Caki2 (cell line): ENCODE measurements around the gene JUNB. TPM values are rescaled to one million over a fixed set of nuclear protein-coding genes. Genes with fewer than 3 reads are reported as not detected.

Experiments
- DNase-seq: peaks from one replicate; pipeline ENCODE4 v3.0.0-alpha.2; 2015; ENCODE audit warnings: low read depth
- in situ Hi-C: cut with HindIII; loops from 2 replicates; pipeline ENCODE4 v1.10.0; 2016; ENCODE audit warnings: low sequenced_read_pairs, low pct_unique_long_range_greater_than_20kb, mixed read lengths
- total RNA-seq: library from RNA; depleted of rRNA; stranded (reverse); fragments of >200 nt; shearing (Covaris generic); gene quantifications from 2 replicates; pipeline ENCODE4 v1.2.3, GENCODE V29; 2014; ENCODE audit warnings: low replicate concordance; rRNA removed

The JUNB gene
- total RNA-seq = 63.3 and 74.5 TPM in 2 replicates

DNA sequence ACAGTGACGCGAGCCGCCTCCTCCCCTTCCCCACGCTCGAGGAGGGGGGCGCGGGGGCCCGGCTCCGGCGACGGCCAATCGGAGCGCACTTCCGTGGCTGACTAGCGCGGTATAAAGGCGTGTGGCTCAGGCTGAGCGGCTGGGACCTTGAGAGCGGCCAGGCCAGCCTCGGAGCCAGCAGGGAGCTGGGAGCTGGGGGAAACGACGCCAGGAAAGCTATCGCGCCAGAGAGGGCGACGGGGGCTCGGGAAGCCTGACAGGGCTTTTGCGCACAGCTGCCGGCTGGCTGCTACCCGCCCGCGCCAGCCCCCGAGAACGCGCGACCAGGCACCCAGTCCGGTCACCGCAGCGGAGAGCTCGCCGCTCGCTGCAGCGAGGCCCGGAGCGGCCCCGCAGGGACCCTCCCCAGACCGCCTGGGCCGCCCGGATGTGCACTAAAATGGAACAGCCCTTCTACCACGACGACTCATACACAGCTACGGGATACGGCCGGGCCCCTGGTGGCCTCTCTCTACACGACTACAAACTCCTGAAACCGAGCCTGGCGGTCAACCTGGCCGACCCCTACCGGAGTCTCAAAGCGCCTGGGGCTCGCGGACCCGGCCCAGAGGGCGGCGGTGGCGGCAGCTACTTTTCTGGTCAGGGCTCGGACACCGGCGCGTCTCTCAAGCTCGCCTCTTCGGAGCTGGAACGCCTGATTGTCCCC lies at the start of gene JUNB:
JUNB (plus strand) TSS at position 142 of the 706 bp plus-strand sequence; CDS start at position 428, 286 bp downstream.
- in situ Hi-C loops = no loop called here
- peak; percentile 97 for DNase-seq

GRCh38 chr19:12745166-12745897 lies 46.0 kb upstream of the JUNB start:
- DNase-seq = no peak
- in situ Hi-C loops = no loop called here

DNA sequence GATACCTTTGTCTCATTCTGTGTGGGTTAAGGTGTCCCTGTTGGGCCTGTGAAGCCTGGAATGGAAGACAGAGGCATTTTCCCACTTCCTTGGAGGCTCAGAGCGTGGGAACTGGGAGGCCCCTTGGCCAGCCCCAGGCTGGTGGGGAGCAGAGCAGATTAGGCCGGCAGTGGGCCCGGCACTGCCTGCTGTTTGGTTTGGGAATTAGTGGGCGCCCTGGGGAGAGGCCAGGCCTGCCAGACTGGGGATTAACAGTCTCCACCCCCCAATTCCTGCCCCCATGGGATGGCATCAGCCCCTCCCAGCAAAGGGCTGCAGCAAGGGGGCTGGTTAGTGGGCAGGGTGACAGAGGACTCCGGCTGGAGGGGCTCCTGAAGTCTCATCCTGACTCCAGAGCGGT lies 42.8 kb upstream of the JUNB start:
- in situ Hi-C loops = no loop called here
- no peak for DNase-seq

- in situ Hi-C loops = no loop called here
- DNase-seq = no peak
Measured at GRCh38 chr19:12749938-12750521, 41.3 kb upstream of the JUNB start.

- DNase-seq = no peak
Measured at GRCh38 chr19:12750851-12751250, 40.4 kb upstream of the JUNB start.

DNA sequence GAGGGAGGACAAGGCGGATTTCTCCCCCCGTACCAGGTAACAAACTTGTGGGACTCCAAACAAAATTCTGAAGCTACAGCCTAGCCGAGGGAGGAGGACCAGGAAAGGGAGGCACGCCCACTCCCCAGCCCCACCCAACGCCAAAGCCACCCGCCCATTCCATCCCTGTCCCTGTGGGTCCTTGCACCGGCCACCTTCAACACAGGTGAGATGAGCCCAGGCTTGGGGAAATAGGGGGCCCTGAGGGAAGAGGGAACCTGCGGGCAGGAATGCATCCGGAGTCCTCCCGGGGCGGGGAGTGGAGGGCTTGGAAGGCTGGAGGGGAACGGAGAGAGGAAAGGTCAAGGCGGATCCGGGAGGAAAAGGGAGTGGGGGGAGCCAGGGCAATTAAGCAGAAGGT lies 39.7 kb upstream of the JUNB start, which contains the start of gene BEST2:
BEST2 (plus strand) TSS at position 157 of the 400 bp plus-strand sequence. CDS start 802 bp downstream, outside the sequence.
- in situ Hi-C loops = no loop called here
- no peak for DNase-seq

More at GRCh38 chr19:12750851-12751250, 40.4 kb upstream of the JUNB start:
- in situ Hi-C loops = no loop called here

- in situ Hi-C loops = no loop called here
- no peak for DNase-seq
Measured at GRCh38 chr19:12752056-12752781, 39.1 kb upstream of the JUNB start.

DNA sequence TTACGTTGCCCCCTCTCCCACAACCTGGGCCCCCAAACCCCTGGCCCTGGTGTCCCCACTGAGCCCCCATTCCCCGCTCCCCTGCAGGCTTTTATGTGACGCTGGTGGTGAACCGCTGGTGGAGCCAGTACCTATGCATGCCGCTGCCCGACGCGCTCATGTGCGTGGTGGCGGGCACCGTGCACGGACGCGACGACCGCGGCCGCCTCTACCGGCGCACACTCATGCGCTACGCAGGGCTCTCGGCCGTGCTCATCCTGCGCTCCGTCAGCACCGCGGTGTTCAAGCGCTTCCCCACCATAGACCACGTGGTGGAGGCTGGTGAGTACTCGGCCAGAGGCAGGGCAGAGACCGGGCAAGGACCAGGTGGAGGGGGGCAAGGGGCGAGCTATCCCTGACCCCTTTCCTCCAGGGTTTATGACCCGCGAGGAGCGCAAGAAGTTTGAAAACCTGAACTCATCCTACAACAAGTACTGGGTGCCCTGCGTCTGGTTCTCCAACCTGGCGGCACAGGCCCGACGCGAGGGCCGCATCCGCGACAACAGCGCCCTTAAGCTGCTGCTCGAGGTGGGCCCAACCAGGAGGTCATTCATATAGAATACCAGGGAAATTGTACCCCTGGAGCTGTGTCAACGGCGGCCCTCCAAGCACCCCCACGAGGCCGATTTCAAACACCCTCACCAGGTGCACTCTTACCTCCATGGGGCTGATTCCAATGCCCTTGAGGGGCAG lies 36.7 kb upstream of the JUNB start:
- in situ Hi-C loops = no loop called here
- no peak for DNase-seq

DNA sequence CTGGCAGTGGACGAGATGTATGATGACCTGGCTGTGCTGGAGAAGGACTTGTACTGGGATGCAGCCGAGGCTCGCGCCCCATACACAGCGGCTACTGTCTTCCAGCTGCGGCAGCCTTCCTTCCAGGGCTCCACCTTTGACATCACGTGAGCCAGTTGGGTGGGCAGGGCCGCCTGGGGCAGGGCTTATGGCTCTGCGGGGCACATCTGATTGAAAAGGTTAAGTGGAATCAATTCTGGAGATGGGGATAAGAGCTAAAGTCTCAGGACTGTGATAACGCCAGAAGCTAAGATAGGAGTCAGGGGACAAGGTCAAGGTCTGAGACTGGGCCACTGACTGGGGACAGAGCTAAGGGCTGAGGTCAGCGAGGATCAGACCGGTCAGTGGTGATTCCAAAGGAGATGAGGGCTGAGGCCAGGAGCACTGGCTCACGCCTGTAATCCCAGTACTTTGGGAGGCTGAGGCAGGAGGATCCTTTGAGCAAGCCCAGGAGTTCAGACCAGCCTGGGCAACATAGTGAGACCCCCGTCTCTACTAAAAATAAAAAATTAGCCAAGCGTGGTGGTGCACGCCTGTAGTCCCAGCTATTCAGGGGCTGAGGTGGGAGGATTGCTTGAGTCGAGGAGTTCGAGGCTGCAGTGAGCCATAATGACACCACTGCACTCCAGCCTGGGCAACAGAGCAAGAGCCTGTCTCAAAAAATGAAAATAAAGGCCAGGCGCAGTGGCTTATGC lies 35.0 kb upstream of the JUNB start:
- in situ Hi-C loops = no loop called here
- no peak for DNase-seq

DNA sequence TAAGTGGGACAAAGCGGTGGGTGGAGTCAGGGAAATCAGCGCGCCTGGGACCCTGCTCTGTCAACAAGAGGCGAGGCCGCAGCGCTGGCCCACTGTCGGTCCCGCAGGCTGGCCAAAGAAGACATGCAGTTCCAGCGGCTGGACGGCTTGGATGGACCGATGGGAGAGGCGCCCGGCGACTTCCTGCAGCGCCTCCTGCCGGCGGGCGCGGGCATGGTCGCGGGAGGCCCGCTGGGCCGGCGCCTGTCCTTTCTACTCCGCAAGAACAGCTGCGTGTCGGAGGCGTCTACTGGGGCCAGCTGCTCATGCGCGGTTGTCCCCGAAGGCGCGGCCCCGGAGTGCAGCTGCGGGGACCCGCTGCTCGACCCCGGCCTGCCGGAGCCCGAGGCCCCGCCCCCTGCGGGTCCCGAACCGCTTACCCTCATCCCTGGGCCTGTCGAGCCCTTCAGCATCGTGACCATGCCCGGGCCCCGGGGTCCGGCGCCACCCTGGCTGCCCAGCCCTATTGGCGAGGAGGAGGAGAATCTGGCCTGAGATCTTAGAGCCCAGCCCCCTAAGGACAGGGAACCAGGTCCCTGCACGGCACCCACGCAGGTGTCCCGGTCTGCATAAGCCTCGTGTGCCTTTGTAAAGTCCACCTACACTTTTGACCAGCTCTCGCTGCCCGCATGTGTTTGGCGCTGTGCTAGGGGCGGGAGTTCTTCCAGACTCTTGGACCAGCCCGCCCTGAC lies 33.6 kb upstream of the JUNB start:
- in situ Hi-C loops = no loop called here
- peak; percentile 30 for DNase-seq

DNA sequence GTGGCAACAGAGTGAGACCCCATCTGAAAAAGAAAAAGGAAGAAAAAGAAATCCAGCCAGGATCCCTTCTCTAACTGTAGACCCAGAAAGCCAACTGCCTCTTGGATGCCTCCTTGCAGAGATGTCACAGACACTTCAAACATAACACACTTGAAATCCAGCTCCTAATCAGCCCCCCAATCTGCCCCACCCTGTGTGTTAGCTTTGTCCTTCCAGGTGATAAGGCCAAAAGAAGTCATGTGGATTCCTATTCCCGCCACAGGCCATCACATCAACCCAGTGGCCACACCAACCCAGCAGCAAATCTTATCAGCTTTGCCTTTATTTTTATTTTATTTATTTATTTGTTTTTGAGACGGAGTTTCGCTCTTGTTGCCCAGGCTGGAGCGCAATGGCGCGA lies 31.6 kb upstream of the JUNB start:
- in situ Hi-C loops = no loop called here
- no peak for DNase-seq

DNA sequence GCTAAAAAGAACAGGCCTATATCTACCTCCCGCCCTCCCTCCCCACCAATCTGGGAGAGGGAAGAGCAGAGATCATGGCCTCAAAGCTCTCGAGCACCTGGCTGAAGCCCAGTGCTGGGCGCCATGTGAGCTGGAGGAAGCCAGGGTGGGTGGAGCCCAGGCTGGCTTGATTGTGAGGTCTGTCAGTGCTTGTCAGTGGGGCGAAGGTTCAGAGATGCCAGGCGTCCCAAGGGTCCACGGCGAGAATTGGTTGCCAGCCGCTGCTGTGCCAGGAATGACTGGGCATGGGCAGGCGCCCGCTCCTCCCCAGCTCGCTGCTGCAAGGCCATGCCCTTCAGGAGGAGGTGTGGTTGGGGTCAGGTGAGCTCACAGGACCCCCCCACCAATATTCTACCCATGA lies 28.2 kb upstream of the JUNB start:
- in situ Hi-C loops = no loop called here
- no peak for DNase-seq

DNA sequence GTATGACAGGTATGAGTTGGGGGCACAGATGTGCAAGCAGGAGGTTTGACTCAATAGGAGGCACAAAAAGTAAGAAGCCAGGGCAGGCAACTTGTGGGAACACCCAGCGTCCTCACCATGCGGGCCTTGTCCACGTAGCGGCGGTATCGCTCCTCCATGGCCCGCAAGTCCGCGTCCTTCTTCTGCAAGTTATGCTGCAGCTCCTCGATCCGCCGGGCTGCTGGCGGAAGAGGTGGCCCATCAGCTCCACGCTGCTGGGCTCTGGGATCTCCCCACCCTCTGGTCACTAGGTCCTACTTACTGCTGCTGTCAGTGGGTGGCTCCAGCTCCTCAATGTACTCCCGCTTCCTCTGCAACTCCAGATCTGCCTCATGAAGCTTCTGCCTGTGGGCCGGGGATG lies 26.6 kb upstream of the JUNB start:
- DNase-seq = no peak

GRCh38 chr19:12766051-12766521 lies 25.2 kb upstream of the JUNB start:
- in situ Hi-C loops = no loop called here
- DNase-seq = peak; percentile 88

More for the DNA sequence above, 26.6 kb upstream of the JUNB start:
- in situ Hi-C loops = no loop called here

- DNase-seq = no peak
- in situ Hi-C loops = no loop called here
Measured at GRCh38 chr19:12767150-12767549, 24.1 kb upstream of the JUNB start.

DNA sequence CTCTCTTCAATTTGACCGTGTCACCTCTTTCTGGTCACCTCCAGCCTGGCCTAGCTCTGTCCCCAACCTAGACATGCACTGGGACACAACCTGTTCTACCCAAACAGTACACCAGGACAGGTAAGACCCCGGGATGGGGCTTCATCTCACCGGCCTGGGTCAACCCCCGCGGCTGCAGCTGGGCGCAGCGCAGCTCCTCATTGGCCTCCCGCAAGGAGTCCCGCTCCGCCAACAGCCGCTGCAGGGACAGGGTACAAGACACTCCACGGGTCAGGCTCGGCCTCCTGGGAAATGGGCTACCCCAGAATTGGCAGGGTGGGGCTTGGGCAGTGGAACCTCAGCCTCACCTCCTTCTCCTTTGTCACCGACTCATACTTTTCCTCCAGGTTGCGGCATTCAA lies 23.6 kb upstream of the JUNB start:
- in situ Hi-C loops = no loop called here
- DNase-seq = no peak

DNA sequence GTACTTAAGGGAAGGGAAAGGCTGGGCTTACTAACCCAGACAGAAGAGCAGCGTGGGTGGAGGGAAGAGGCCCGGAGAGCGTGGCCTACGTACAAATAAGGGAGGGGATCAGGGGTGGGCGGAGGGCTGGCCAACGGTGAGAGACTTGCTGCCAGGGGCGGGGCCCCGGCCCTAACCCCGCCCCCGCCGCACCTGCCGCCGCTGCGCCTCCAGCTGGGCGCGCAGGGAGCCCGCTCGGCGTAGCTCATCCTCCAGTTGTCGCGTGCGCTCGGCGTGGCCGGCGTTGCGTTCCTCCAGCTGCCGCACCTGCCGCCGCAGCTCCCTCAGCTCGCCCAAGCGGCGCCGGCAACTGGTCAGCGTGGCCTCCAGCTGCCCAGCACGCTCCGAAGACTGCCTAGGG lies 21.6 kb upstream of the JUNB start:
- in situ Hi-C loops = no loop called here

More for the DNA sequence above, 21.6 kb upstream of the JUNB start:
- no peak for DNase-seq
